SU-DHL-6 (cell line): ENCODE data around the gene IGLL5.

Experiments
- H2AFZ ChIP-seq: fragments of 200-600 bp; sonication (generic); 2 replicates; pipeline ENCODE4 v1.6.1; 2014; ENCODE audit warnings: low read depth, mild to moderate bottlenecking, moderate library complexity, mixed read lengths, antibody characterized with exemption, low read length; ENCODE audit not compliant: severe bottlenecking
- H3F3A ChIP-seq: fragments of 200-600 bp; shearing (Covaris generic); 2 replicates; pipeline ENCODE4 v1.6.0; 2016; ENCODE audit warnings: antibody characterized with exemption, mild to moderate bottlenecking; ENCODE audit not compliant: insufficient read depth
- H3K27ac ChIP-seq: fragments of 200-600 bp; sonication (generic); 2 replicates; pipeline ENCODE4 v1.5.1; 2016; ENCODE audit warnings: low read depth, mild to moderate bottlenecking, low read length, moderate library complexity, mixed read lengths
- H3K27me3 ChIP-seq: fragments of 200-600 bp; sonication (generic), shearing (Covaris generic); 2 replicates; pipeline ENCODE4 v1.6.0; 2014; ENCODE audit warnings: mild to moderate bottlenecking, low read length
- H3K36me3 ChIP-seq: fragments of 200-600 bp; sonication (generic); 2 replicates; pipeline ENCODE4 v1.6.1; 2014; ENCODE audit warnings: mild to moderate bottlenecking, low read length, mixed read lengths
- H3K4me2 ChIP-seq: fragments of 300-600, 200-600 bp; shearing (Covaris generic), sonication (generic); 2 replicates; pipeline ENCODE4 v1.6.0; 2014; ENCODE audit warnings: low read length, low read depth, mild to moderate bottlenecking; ENCODE audit not compliant: poor library complexity, severe bottlenecking
- H3K4me3 ChIP-seq: fragments of 200-600 bp; sonication (generic); 2 replicates; pipeline ENCODE4 v1.5.1; 2014; ENCODE audit warnings: antibody characterized with exemption, low read length, mild to moderate bottlenecking, mixed read lengths; ENCODE audit not compliant: insufficient read depth, poor library complexity, severe bottlenecking
- H3K79me2 ChIP-seq: fragments of 200-600 bp; sonication (generic); 2 replicates; pipeline ENCODE4 v1.6.1; 2014; ENCODE audit warnings: mild to moderate bottlenecking, low read length, moderate library complexity; ENCODE audit not compliant: insufficient read depth
- H3K9ac ChIP-seq: fragments of 200-600 bp; sonication (generic); 2 replicates; pipeline ENCODE4 v1.7.0; 2014; ENCODE audit warnings: mild to moderate bottlenecking, low read length
- H3K9me2 ChIP-seq: fragments of 200-600 bp; sonication (generic); replicated peaks from 2 replicates; pipeline ENCODE4 v1.6.1; 2014; ENCODE audit warnings: low read length; ENCODE audit not compliant: insufficient read depth
- H3K9me3 ChIP-seq: fragments of 200-600 bp; sonication (generic); 2 replicates; pipeline ENCODE4 v1.6.1; 2014; ENCODE audit warnings: low read length, mixed read lengths; ENCODE audit not compliant: insufficient read depth
- H4K20me1 ChIP-seq: fragments of 200-600 bp; sonication (generic); 2 replicates; pipeline ENCODE4 v1.6.1; 2014; ENCODE audit warnings: low read depth, mild to moderate bottlenecking, antibody characterized with exemption, low read length, moderate library complexity, mixed read lengths
- CTCF ChIP-seq: fragments of 200-600 bp; sonication (generic); IDR thresholded peaks from one replicate; pipeline ENCODE4 v1.5.1; 2017; ENCODE audit warnings: antibody characterized with exemption, mild to moderate bottlenecking, low read length, moderate library complexity; ENCODE audit not compliant: insufficient read depth, poor library complexity, severe bottlenecking
- EZH2phosphoT487 ChIP-seq: fragments of 200-600 bp; sonication (generic), shearing (Covaris generic); conservative IDR thresholded peaks from 2 replicates; pipeline ENCODE4 v1.6.1; 2018; ENCODE audit warnings: mild to moderate bottlenecking, antibody characterized with exemption, low read length, moderate library complexity, mixed read lengths

Gene IGLL5

GRCh38 chr22:22855085-22855484, 32.5 kb upstream of the IGLL5 start:
- Histone ChIP-seq H3K9ac (peak overlapping the region; percentile 57), H3K9me3 (no peaks in the 10 kb centered on the region), H3K36me3 (no peaks in the 10 kb centered on the region), H3K79me2 (no peaks in the 10 kb centered on the region), H4K20me1 (no peaks in the 10 kb centered on the region), H3K27ac (0 out of 2 replicates have a peak overlapping the region, but pooled peaks have one; percentile 25), H3K4me2 (peak overlapping the region; percentile 16), H2AFZ (no peak overlapping the region), H3F3A (peaks cover 28% of the 10 kb centered on the region), H3K27me3 (no peaks in the 10 kb centered on the region), H3K9me2 (no peaks in the 10 kb centered on the region), H3K4me3 (no peak overlapping the region)
- no peak for TF ChIP-seq CTCF
- TF ChIP-seq EZH2phosphoT487 = no peak

- H3K9ac ChIP-seq = peak overlapping the region; percentile 57
- no peak overlapping the region for H2AFZ ChIP-seq
- no peak for TF ChIP-seq EZH2phosphoT487
- TF ChIP-seq CTCF = peak; percentile 79
- peak overlapping the region; percentile 55 for H3K4me2 ChIP-seq
- no peaks in the 10 kb centered on the region for H3K9me3 ChIP-seq
- no peaks in the 10 kb centered on the region for H3K27me3 ChIP-seq
- no peaks in the 10 kb centered on the region for H4K20me1 ChIP-seq
- H3K79me2 ChIP-seq = no peaks in the 10 kb centered on the region
- H3K9me2 ChIP-seq = no peaks in the 10 kb centered on the region
- H3F3A ChIP-seq = peaks cover 31% of the 10 kb centered on the region
- no peaks in the 10 kb centered on the region for H3K36me3 ChIP-seq
- peak overlapping the region; percentile 7 for H3K4me3 ChIP-seq
- H3K27ac ChIP-seq = peak overlapping the region; percentile 96
These were observed 31.9 kb upstream of the IGLL5 start for GRCh38 chr22:22855617-22856308.

DNA sequence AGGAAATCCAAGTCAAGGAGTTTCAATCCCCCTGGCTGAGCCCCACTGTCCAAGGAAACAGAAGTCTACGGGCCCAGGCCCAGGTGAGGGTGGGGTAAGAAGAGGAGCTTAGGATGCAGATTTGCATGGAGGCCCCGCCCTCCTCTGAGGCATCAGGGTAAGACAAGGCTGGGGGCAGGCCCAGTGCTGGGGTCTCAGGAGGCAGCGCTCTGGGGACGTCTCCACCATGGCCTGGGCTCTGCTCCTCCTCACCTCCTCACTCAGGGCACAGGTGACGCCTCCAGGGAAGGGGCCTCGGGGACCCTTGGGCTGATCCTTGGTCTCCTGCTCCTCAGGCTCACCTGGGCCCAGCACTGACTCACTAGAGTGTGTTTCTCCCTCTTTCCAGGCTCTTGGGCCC, 31.3 kb upstream of the IGLL5 start:
- Histone ChIP-seq H4K20me1 (no peaks in the 10 kb centered on the region), H3K27me3 (no peaks in the 10 kb centered on the region), H3K27ac (peak overlapping the region; percentile 96), H3K4me3 (peak overlapping the region; percentile 7), H3K9ac (peak overlapping the region; percentile 57), H3K4me2 (peak overlapping the region; percentile 55), H3K9me3 (no peaks in the 10 kb centered on the region), H2AFZ (no peak overlapping the region), H3K9me2 (no peaks in the 10 kb centered on the region), H3F3A (peaks cover 35% of the 10 kb centered on the region), H3K79me2 (no peaks in the 10 kb centered on the region), H3K36me3 (no peaks in the 10 kb centered on the region)
- TF ChIP-seq CTCF (no peak), EZH2phosphoT487 (no peak)
